GOT3 (cell line): Measurements from ENCODE around the gene PRKCA.
"Not testable (repeated sequence)": the region's sequence is repeated elsewhere in the genome, so short reads cannot be mapped to it uniquely, and the experiment has no call there.

Source experiments
- DNase-seq: peaks from one replicate; lab custom pipeline; 2025; ENCODE audit warnings: mixed read lengths; lab: John Stamatoyannopoulos, UW

Gene PRKCA

DNA sequence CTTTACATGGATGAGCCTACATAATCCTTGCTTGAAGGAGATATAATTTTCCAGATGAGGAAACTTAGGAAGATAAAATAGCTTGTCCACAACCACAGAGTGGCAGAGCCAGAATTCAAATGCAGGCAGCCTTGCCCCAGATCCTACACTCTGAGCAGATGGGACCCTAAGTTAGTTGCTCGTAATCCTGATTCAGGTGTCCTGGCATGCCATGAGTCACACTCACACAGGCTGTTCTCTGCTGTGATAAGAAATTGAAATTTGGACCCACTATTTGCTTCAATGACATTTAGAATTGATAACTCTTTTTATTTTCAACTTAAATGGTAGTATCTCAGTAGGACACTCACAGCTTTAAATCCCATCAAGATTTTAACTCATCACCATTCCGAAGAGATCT lies 381.8 kb downstream of the PRKCA start:
- DNase-seq = no peak

DNA sequence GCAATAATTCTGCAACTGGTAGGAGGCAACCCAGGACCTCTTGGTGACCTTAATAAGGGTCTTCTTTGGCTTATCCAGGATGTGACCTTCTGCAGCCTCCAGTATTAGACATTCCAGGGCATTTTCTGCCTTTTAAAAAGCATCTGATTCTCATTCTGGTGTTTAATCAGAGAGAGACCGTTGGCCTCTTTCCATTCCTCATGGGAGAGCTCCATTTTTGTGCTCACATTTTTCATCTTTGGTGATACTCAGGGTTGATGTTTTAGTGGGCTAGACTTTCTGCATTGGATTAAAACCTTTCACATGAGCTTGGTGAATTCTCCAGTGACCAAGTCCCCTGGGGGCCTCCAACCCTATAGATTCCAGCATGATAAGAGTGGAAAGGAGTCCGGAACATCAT lies 382.3 kb downstream of the PRKCA start:
- DNase-seq = no peak

DNA sequence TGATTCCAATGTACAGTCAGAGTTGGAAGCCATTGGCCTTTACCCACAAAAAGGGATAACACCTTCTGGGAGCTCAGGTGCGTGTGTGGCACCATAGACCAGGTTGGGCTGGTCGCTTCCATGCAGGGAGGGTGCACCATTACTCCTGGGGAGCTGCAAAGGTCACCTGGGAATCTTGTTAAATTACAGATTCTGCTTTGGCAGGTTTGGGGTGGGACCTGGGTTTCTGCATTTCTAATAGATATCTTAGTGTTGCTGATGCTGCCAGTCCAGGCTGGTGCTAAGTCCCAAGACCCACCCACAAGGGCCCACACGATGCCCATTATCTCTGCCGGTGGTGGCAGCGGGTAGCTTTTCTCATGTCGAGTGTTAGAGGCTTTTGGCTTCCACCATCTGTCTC lies 384.2 kb downstream of the PRKCA start:
- DNase-seq = no peak

DNA sequence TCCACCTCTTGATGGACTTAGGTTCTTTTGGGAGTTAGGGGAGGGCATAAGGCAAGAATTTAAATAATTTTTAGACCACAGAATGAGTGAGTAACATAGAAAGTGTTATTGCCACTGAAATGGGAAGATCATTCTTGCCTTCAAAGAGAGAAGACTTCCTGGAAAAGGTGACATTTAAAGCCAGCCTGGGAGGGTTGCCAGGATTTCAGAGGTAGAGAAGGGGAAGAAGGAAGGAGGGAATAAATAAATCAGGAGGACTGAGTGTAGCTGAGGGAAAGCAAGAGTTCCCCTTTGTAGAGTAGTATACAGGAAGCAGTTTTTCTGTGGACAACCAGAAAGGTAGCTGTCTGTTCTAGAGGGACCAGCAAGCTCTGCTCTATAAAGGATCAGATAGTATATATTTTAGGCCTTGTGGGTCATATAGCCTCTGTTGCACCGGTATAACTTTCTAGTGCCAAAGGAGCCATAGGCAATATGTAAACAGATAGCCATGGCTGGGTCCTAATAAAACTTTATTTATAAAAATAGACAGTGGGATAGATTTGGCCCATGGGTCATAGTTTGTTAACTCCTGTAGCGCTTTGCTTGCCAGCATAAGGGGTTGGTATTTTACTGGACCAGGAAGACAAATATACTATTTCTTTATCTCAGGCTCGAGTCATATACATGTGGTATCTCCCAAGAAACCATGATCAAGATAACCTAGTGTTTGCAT lies 385.3 kb downstream of the PRKCA start:
- no peak for DNase-seq

DNA sequence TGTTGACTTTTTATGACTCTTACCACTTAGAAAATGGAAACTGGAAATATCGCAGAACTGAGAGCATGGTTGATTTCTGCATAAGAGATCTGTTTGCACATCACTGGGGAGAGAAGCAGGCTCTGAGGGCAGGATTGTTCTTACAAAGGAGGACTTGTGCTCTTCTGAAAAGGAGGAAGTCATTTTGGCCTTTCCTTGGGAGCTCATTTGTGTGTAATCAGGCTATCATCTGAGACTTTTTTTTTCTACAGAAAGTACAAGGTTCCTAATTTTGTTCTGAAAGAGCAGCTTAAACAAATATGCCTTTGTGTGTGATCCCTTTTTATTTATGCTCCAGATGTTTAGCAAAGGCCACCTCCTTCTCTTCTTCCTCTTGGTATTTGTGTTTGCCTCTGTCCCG lies 386.8 kb downstream of the PRKCA start:
- no peak for DNase-seq

DNA sequence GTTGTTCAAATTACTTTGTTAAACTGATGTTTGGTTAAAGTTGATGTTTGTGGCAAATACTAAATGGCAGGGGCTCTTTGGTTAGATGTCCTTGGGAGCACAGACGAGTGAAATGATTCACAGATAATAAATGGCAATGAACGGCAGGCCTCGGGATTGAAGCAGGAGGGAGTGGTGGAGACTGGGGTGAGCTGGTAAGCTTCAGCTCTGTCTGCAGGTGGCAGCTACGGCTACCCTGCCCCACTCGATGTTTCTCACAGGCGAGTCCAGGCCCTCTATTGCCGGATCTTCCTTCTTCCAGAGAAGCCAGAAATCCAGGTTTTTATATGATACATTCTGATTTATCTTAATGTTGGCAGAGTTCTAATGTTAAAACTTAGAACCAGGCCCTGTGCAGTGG lies 387.8 kb downstream of the PRKCA start:
- no peak for DNase-seq

DNA sequence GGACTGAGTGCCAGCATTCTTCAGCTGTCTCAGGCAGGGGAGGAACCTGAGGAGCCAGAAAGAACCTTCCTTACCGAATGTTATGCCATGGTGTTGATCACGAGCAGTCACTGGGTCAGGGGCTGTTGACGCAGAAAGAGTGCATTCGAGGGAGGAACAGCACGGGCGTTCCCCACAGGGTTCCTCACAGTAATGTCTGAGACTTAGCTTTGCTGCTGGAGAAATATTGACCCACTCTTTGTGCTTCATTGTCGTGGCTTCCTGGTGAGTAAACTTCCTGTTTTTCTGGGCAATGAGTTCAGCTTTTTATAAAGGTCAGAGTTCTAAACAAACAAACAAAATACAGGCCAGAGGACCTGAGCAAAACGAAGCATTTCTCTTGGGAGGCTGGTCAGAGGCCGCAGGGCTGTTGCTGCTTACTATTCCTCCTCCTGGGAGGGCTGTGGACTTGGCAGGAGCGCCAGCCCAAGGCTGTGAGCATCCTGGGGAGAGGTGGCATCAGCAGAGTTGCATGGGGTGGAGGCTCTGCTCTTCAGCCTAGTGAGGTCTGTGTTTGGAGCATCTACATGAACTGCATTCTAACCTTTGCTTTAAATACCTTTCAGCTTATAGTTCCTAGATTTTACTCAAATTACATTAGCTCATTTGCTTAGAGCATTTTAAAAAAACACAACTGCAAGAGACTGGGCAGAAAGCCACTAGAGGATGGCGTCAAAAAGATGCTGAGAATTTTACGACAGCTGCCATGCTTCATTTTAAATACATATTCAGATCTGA lies 389.4 kb downstream of the PRKCA start:
- DNase-seq = no peak

DNA sequence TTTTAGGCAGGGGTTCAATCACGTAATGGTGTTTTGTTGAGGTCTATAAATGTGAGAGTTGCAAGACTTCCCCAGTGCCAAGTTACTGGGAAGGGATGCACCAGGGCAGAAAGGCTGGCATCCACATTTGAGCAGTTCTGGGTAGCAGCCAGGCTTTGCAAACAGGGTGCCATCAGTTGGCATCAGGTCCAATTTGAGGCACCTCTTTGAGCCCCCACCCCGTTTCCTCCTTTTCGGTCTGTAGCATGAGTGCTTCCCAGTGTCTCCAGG lies 389.9 kb downstream of the PRKCA start:
- DNase-seq = no peak

DNA sequence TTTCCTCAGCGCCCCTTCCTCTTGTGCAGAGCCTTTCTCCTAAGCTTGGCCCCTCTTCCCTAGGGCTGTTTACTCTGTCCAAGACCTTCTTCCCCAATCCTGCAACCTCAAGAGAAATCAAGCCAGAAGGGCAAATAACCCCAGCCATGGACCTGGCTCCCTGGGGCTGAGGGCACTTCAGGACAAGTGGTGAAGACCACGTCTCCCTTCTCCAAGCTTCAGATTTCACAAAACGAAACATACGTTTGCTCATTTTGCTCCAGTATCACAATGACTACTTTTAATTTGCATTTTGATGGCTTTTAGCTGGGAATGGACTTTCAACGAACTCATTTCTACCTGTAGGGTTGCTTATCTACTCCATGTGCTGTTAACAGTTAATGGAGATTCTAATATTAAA lies 392.7 kb downstream of the PRKCA start:
- DNase-seq = no peak

DNA sequence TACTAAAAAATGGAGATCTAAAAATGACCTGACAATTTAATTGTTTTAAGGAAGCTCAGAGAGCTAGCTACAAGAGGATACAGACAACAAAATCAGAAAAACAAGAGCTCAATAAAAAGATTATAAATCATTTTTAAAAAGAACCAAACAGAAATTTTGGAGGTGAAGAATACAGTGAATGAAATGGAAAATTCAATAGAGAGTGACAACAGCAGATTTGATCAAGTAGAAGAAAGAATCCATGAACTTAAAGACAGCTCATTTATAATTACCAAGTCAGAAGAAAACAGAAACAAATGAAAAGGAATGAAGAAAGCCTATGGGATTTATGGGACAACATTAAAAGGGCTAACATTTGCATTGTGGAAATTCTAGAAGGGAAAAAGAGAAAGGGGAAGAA lies 395.9 kb downstream of the PRKCA start:
- no peak for DNase-seq

DNA sequence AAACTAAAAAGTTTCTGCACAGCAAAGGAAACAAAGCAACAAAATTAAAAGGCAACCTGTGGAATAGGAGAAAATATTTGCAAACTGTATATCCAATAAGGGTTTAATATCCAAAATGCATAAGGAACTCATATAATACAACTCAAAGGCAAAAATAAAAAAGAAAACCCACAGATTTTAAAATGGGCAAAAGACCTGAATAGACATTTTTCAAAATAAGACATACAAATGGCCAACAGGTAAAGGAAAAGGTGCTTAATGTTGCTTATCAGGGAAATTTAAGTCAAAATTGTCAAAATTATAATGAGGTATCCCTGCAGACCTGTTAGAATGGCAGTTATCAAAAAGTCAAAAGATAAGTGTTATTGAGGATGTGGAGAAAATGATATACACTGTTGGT lies 399.0 kb downstream of the PRKCA start:
- DNase-seq = no peak

DNA sequence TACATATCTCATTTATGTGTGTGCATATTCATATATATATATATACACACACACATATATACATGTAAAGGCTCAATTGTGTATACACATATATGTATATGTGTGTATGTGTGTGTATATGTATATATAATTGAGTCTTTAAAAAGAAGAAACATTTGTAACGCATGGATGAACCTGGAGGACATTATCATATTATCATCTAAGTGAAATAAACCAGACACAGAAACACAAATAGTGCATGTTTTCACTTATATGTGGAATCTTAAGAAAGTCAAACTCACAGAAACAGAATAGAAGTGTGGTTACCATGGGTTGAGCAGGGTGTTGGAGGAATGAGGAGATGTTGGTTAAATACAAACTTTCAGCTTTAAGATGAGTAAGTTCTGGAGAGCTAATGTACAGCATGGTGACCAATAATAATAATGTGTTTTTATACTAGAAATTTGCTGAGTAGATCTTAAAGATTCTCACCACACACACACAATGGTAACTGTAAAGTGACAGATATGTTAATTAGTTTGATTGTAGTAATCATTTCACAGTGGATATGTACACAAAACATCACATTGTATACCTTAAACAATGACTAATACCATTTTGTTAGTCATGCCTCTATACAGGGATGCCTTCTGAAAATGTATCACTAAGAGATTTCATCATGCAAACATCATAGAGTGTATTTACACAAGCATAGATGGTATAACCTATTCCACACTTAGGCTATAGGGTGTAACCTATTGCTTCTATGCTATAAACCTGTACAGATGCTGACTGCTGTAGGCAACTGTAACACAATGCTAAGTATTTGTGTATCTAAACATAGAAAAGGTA lies 399.9 kb downstream of the PRKCA start:
- no peak for DNase-seq

DNA sequence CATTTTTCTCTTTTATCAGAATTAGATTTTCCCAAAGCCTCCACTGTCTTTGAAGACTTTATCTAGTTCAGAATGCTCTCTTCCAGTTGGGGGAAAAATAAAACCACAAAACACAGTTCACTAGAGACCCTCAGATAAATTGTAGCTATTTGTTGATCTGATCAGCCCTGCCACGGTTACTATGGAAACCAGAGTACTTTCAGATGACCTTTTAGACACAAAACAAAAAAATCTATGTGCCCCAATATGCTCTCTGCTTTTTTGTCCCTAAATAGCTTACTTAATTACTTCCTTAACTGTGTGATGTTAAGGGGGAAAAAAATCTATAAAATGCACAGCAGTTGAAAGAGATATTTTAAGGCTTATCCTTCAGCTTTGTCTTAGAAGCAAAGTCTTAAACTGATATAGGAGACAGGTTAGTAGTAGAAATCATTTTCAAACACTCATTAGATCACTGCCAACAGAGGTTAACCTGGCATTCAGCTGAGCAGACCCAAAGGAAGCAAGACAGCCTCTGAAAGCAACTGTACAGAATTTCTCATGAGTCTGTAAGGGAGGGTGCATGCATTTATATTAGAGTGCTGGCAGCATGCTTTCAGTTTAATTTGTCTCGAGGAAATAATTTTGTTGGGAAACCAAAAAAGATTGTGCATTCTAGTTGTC lies 402.6 kb downstream of the PRKCA start:
- DNase-seq = no peak

DNA sequence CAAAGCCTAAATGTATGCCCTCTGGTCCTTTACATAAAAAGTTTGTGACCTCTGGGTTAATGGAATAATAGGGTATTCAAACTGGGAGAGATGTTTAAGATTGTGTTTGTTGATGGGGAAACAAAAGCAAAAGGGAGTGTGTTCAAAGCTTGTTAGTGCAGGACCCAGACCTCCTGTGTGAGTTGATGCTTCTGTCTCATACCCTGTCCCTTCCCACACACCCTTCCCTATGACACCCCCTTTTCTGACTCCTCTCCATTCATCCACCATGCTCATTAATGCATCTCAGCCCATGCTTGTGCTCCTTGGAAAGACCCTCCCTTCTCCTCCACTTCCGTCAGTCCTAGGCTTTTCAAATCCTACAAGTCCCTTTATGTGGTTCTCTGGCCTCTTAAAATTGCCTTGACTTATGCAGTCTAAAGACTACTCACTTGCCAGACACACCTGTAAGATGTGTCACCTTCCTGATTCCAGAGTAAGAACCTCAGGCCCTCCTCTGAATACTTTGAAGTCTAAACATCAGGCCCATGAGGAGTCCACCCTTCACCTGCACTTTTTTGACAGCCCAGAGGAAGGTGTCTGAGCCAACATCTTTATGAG lies 404.5 kb downstream of the PRKCA start:
- DNase-seq = no peak

DNA sequence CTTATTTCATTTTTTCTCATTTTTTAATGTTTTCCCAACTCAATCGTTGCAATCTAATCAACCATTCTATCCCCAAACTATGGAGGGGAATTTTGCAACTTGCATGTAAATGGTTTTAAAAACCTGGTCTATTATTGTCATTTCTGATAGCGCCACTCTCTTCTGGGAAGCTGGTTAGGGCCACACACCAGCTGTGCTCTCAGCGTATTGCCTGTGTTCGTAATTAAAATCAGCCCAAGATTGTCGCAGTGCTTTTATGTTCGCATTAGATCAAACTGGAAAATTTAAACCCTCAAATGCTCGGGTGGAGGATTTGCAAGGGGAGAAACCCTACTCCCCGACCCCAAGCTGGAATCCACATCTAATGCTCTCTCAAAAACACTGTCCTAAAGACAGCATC lies 409.0 kb downstream of the PRKCA start:
- DNase-seq = no peak

DNA sequence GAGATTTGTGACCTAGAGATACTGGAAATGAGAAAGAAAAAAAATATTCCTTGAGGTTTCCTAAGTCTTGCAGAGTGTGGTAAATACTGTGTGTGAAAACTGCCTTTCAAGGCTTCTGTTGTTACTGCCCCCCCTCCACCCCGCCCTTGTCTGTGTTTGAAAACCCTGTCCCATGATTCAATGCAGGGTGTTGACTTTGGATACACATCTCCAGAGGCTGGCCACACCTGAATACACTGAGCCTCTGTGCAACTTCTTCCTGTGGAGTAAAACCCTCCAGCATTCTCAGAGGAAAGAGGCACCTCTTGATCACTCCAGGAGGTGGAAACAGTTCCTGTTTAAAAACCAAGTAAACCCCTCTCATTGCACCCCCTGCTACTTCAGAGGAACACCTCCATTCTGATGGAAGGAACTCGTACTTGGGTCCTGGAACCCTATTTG lies 409.5 kb downstream of the PRKCA start:
- DNase-seq = no peak

DNA sequence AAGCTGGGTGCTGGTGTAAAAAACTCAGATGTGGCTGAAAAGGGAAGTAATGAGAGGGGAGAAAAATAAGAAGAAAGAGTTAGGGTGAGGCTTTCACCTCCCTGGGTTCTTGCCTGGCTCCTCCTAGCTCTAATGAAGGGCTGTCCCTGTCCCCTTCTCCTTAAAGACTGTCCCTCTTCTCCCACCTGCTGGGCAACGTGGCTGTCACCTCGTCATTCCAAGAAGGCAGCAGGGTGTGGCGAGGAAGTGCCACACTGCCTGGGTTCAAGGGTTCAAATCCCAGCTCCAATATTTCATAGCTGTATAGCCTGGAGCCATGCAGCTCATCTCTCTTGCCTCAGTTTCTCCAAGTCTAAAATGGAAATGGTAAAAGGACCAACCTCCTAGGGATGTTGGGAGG lies 410.0 kb downstream of the PRKCA start:
- no peak for DNase-seq

DNA sequence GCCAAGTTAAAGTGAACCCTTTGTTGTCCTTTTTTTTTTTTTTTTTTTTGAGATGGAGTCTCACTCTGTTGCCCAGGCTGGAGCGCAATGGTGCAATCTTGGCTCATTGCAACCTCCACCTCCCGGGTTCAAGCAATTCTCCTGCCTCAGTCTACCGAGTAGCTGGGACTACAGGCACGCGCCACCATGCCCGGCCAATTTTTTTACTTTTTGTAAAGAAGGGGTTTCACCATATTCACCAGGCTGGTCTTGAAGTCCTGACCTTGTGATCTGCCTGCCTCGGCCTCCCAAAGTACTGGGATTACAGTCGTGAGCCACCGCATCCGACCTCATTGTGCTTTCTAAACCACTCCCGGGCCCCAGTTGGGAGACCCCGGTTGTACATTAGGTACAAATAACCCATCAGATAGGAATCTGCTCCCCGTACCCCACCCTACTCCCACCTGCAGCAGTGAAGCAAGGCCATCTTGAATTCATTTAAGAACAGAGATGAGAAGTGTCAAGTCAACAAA lies 410.7 kb downstream of the PRKCA start:
- DNase-seq = not testable (repeated sequence)

DNA sequence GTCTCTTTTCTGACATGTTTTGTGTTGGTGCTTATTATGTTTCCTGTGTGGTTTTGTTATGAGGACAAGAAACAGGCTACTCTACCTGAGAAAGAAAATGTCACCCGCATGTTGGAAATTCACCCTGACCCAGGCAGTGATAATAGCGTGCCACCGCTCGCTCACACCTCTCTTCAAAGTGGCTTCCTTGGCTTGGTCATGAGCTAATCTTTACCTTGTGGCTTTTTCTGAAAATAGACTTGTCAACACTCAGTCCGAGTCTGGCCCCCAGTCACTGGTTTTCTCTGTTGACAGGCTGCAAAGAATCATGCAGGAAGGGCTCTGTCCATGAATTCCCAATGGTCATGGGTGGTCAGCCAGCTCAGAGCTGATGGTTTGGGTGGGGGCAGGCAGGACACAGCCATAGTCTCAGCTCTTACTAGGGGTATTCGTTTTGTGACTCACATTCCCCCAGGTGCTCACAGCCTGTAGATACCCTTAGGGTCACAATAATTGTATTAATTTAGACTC lies 411.2 kb downstream of the PRKCA start:
- DNase-seq = no peak

DNA sequence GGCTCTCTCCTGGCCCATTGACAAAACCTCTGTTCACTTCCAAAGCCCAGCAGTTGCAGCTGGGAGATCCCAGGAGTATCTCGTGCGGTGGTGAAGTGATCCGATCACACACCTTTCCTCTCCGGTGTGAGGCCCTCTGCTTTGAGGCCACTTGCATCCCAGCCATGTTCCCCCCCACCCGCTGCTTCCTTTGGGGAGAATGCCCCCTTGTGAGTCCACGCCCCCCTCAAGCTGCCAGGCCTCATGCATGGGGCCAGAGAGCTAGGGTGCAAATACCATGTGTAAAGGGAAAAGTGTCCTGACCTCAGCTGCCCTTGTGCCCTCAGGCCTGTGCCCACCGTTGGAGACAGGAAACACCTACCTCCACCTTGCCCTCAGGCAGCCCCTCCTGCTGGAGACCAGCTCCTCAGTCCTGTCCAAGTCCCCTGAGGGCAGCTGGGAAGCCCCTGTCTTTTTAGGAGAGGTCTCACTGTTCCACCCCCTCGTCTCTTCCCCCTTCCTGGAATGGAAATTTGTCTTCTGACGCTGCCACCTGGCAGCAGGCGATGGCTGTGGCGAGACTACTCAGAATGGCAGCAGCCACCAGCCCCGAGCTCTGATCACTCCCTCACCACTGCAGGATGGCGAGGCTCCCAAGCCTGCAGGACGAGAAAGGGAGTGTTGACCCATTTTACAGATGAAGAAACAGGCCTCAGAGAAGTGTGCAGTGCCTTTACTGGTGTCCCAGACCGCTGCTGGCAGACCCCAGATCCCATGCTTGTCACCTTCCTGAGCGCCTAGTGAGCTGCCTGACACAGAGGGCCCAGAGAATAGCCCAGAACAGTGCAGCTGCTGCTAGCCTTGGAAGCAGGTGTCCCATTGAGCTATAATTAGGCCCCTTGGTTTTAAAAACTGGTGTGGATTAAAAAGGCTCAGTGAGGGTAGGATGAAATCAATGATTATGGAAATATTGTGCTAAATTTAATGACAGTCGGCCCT lies 411.9 kb downstream of the PRKCA start:
- no peak for DNase-seq
